ENCODE data around the gene GALT.

The GALT gene

DNA sequence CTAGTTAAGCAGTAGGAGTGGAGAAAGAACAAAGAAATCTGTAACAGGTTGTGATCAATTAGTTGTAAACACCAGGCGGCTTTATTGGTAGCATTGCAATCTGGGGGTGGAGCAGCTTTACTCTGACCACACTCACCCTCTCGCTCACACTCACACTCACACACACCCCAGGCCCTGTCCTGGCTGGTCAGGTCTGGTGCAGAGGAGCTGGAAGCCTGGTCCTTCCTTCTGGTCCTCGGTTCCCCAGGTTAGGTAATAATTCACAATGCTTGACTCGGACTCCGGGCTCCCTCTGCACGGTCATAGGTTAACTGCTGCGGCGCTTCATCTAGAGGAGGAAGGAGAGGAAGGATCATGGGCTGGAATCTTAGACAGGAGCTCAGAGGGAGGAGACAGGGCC lies 43.0 kb downstream of the GALT start:
- no peaks in the 10 kb centered on the region for H4K20me1 ChIP-seq (ENCODE audit: low read depth, low read length)
- H3F3A ChIP-seq (ENCODE audit: insufficient read depth): no peaks in the 10 kb centered on the region
- no peak overlapping the region for H3K4me2 ChIP-seq (ENCODE audit: low read depth, low read length, poor library complexity, severe bottlenecking)
- H3K36me3 ChIP-seq (ENCODE audit: low read length): no peaks in the 10 kb centered on the region
- H3K27me3 ChIP-seq (ENCODE audit: low read length): no peaks in the 10 kb centered on the region
- no peak overlapping the region for H2AFZ ChIP-seq (ENCODE audit: low read depth, low read length, severe bottlenecking)
- no peak overlapping the region for H3K4me3 ChIP-seq (ENCODE audit: insufficient read depth, low read length, poor library complexity, severe bottlenecking)
- H3K27ac ChIP-seq (ENCODE audit: low read depth, low read length): no peak overlapping the region
- H3K9me2 ChIP-seq (replicated peaks; ENCODE audit: insufficient read depth, low read length): no peaks in the 10 kb centered on the region
- no peaks in the 10 kb centered on the region for H3K79me2 ChIP-seq (ENCODE audit: insufficient read depth, low read length)
- H3K9me3 ChIP-seq (ENCODE audit: insufficient read depth, low read length): no peaks in the 10 kb centered on the region
- no peak overlapping the region for H3K9ac ChIP-seq (ENCODE audit: low read length)
- TF ChIP-seq EZH2phosphoT487 (conservative IDR thresholded peaks at IDR 0.05; ENCODE audit: low read length): no peak
- TF ChIP-seq, protein P1, sequence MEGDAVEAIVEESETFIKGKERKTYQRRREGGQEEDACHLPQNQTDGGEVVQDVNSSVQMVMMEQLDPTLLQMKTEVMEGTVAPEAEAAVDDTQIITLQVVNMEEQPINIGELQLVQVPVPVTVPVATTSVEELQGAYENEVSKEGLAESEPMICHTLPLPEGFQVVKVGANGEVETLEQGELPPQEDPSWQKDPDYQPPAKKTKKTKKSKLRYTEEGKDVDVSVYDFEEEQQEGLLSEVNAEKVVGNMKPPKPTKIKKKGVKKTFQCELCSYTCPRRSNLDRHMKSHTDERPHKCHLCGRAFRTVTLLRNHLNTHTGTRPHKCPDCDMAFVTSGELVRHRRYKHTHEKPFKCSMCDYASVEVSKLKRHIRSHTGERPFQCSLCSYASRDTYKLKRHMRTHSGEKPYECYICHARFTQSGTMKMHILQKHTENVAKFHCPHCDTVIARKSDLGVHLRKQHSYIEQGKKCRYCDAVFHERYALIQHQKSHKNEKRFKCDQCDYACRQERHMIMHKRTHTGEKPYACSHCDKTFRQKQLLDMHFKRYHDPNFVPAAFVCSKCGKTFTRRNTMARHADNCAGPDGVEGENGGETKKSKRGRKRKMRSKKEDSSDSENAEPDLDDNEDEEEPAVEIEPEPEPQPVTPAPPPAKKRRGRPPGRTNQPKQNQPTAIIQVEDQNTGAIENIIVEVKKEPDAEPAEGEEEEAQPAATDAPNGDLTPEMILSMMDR (IDR thresholded peaks at IDR 0.05; ENCODE audit: insufficient read depth, low read length, poor library complexity, severe bottlenecking): no peak

DNA sequence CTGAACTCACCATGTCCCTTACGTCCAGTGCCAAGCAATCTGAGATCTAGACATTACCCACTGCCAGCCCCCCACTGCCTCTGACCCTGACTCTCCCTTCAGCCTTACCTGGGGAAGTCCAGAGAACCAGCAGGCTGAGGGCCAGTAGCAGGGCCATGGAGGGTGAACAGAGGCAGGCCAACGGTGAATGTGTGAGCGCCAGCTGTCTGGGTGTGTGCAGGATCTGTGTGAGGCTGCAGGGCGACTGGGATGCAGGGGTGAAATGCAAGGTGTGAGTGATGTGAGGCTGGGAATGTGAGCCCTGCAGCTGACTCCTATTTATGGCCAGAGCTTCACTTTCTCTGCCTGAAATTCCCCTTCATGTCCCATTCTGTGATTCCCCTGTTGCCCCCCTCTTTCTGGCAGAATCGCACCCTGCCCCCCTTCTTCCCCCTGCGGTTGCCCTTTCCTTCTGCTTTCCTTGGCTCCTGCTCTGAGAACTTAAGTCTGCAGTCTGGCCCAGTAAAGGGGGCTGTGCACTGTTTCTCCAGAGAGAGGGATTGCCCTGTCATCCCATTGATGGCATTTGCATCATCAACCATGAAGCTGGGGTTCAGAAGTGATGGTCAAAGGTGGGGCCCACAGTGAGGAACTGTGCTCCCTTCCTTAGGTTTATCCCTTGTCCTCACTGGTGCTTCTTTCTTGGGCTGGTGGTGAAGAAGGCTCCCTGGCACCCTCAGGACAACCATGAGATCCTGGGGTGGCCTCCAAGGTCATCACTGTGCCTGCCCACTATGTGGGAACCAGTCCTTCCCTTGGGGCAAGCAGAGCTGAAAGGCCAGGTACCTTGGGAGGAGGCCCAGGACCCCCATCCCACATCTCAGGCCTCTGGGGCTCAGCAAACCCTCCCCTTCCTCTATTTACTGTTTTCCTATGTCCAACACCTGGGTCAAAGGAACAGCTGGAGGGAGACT lies 44.8 kb downstream of the GALT start, which contains the start of gene CCL19:
CCL19 (minus strand) TSS at position 294 of the 953 bp plus-strand sequence; CDS start at position 157, 137 bp downstream.
- Histone ChIP-seq H3K4me2 (ENCODE audit: low read depth, low read length, poor library complexity, severe bottlenecking) (no peak within 1 kb of the TSS), H2AFZ (ENCODE audit: low read depth, low read length, severe bottlenecking) (no peak within 1 kb of the TSS), H3K79me2 (ENCODE audit: insufficient read depth, low read length) (no peaks in the 10 kb centered on the region), H3K4me3 (ENCODE audit: insufficient read depth, low read length, poor library complexity, severe bottlenecking) (no peak within 1 kb of the TSS), H3F3A (ENCODE audit: insufficient read depth) (no peaks in the 10 kb centered on the region), H4K20me1 (ENCODE audit: low read depth, low read length) (no peaks in the 10 kb centered on the region), H3K9me3 (ENCODE audit: insufficient read depth, low read length) (no peaks in the 10 kb centered on the region), H3K27me3 (ENCODE audit: low read length) (no peaks in the 10 kb centered on the region), H3K9me2 (replicated peaks; ENCODE audit: insufficient read depth, low read length) (no peaks in the 10 kb centered on the region), H3K9ac (ENCODE audit: low read length) (no peak within 1 kb of the TSS), H3K27ac (ENCODE audit: low read depth, low read length) (no peak within 1 kb of the TSS), H3K36me3 (ENCODE audit: low read length) (no peaks in the 10 kb centered on the region)
- TF ChIP-seq, protein P1 (IDR thresholded peaks at IDR 0.05; ENCODE audit: insufficient read depth, low read length, poor library complexity, severe bottlenecking): no peak
- no peak for TF ChIP-seq EZH2phosphoT487 (conservative IDR thresholded peaks at IDR 0.05; ENCODE audit: low read length)

DNA sequence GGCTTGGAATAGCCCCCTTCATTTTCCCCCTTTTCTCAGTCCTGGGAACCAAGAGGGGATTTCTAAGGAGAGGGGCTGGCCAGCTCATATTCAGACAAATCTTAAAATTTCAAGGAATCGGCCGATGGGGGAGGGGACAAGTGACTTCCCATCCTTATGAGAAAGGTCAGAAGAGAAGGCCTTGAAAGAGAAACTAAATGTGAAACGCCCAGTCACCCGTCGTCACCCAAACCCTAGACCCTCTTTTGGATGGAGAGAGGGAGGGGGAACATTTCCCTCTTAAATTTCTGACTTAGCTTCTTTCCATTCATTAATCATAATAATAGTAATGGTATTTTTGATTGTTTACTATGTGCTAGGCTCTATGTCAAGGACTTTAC lies 45.5 kb downstream of the GALT start:
- Histone ChIP-seq H3F3A (ENCODE audit: insufficient read depth) (no peaks in the 10 kb centered on the region), H3K79me2 (ENCODE audit: insufficient read depth, low read length) (no peaks in the 10 kb centered on the region), H4K20me1 (ENCODE audit: low read depth, low read length) (no peaks in the 10 kb centered on the region), H3K9ac (ENCODE audit: low read length) (no peak overlapping the region), H3K4me2 (ENCODE audit: low read depth, low read length, poor library complexity, severe bottlenecking) (no peak overlapping the region), H3K9me3 (ENCODE audit: insufficient read depth, low read length) (no peaks in the 10 kb centered on the region), H3K27me3 (ENCODE audit: low read length) (no peaks in the 10 kb centered on the region), H3K9me2 (replicated peaks; ENCODE audit: insufficient read depth, low read length) (no peaks in the 10 kb centered on the region), H2AFZ (ENCODE audit: low read depth, low read length, severe bottlenecking) (no peak overlapping the region), H3K4me3 (ENCODE audit: insufficient read depth, low read length, poor library complexity, severe bottlenecking) (no peak overlapping the region), H3K27ac (ENCODE audit: low read depth, low read length) (no peak overlapping the region), H3K36me3 (ENCODE audit: low read length) (no peaks in the 10 kb centered on the region)
- no peak for TF ChIP-seq EZH2phosphoT487 (conservative IDR thresholded peaks at IDR 0.05; ENCODE audit: low read length)

DNA sequence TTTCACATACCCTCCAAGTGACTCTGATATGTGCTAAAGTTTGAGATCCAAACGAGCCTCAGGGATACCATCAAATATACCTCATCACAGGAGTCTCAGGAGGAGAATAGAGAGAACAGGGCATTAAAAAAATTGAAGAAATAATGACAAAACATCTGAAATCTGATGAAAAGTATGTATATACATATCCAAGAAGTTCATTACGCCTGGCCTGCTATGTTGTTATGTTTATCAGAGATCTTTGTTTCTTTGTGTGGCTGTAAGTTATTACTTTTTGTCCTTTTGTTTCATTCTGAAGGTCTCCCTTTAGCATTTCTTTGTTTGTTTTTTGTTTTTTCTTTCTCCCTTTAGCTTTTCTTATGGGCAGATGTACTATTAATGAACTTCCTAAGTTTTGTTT lies 47.1 kb downstream of the GALT start:
- Histone ChIP-seq H3K9me2 (replicated peaks; ENCODE audit: insufficient read depth, low read length) (no peaks in the 10 kb centered on the region), H4K20me1 (ENCODE audit: low read depth, low read length) (no peaks in the 10 kb centered on the region), H3K27ac (ENCODE audit: low read depth, low read length) (no peak overlapping the region), H3K9ac (ENCODE audit: low read length) (no peak overlapping the region), H3K36me3 (ENCODE audit: low read length) (no peaks in the 10 kb centered on the region), H3K27me3 (ENCODE audit: low read length) (no peaks in the 10 kb centered on the region), H3K9me3 (ENCODE audit: insufficient read depth, low read length) (no peaks in the 10 kb centered on the region), H3F3A (ENCODE audit: insufficient read depth) (no peaks in the 10 kb centered on the region), H3K79me2 (ENCODE audit: insufficient read depth, low read length) (no peaks in the 10 kb centered on the region), H3K4me2 (ENCODE audit: low read depth, low read length, poor library complexity, severe bottlenecking) (no peak overlapping the region), H2AFZ (ENCODE audit: low read depth, low read length, severe bottlenecking) (no peak overlapping the region), H3K4me3 (ENCODE audit: insufficient read depth, low read length, poor library complexity, severe bottlenecking) (no peak overlapping the region)
- no peak for TF ChIP-seq EZH2phosphoT487 (conservative IDR thresholded peaks at IDR 0.05; ENCODE audit: low read length)
- TF ChIP-seq, protein P1 (IDR thresholded peaks at IDR 0.05; ENCODE audit: insufficient read depth, low read length, poor library complexity, severe bottlenecking): no peak
